ENCODE results near the gene PDHX.

DNA sequence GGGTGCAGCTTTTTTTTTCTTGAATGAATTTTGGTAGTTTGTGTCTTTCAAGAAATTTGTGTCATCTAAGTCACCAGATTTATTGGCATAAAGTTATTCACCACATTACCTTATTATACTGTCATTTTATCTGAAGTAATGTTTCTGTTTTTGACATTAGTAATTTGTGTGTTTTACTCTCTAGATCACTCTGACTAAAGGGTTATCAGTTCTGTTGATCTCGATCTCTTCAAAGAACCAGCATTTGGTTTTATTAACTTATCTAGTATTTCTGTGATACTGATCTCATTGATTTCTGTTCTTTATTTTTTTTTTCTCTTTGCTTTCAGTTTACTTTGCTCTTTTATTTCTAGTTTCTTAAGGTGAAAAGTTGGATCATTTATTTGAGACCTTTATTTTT, 55.5 kb downstream of the PDHX start:
- TF ChIP-seq POLR2A (IDR thresholded peaks at IDR 0.05; ENCODE audit: low read length) (no peak), GATA1 (IDR thresholded peaks at IDR 0.05; ENCODE audit: low read depth, low read length) (no peak)
